Measurements from ENCODE around the gene VENTX. TPM values are rescaled to one million over a fixed set of nuclear protein-coding genes. Genes with fewer than 3 reads are reported as not detected.
A peak's percentile ranks its signal among the peaks of the same experiment; 100 is the strongest.

The VENTX gene
- total RNA-seq (not detected), polyA plus RNA-seq (not detected)

- Mint-ChIP-seq H3K9me3 (no peaks in the 10 kb centered on the region), H3K36me3 (no peaks in the 10 kb centered on the region), H3K4me1 (peaks cover 14 to 35% (median 23%) of the 10 kb centered on the region in 3 donors), H3K4me3 (peak within 1 kb of the TSS in 6 of 7 donors; percentile 12 to 73 (median 32)), H3K27ac (no peak within 1 kb of the TSS), H3K27me3 (peaks cover 27 to 59% of the 10 kb centered on the region in 2 donors)
- POLR2A ChIA-PET, result no interaction called here
- H3K4me1 ChIP-seq (ENCODE audit: insufficient read depth, low read length), result peaks cover 15% of the 10 kb centered on the region
- no peak for DNase-seq
- no peak within 1 kb of the TSS for H3K4me3 ChIP-seq (ENCODE audit: low read length)
- no peak within 1 kb of the TSS for H3K27ac ChIP-seq (ENCODE audit: low read depth, low read length)
- no peaks in the 10 kb centered on the region for H3K36me3 ChIP-seq (ENCODE audit: insufficient read depth, low read length)
- CTCF ChIA-PET, result no interaction called here
- peaks cover 13% of the 10 kb centered on the region for H3K27me3 ChIP-seq (ENCODE audit: insufficient read depth, low read length, poor library complexity, severe bottlenecking)
- H3K9me3 ChIP-seq (ENCODE audit: low read length), result no peaks in the 10 kb centered on the region
Observed at GRCh38 chr10:133237588-133238465, at the start of gene VENTX. VENTX (plus strand) TSS chr10:133237855; CDS start chr10:133237915, 60 bp downstream.

GRCh38 chr10:133187906-133188681 lies 49.6 kb upstream of the VENTX start:
- no peaks in the 10 kb centered on the region for H3K36me3 ChIP-seq (ENCODE audit: insufficient read depth, low read length)
- H3K9me3 Mint-ChIP-seq, result peaks cover 0 to 4% (median 0%) of the 10 kb centered on the region in 5 donors
- no peaks in the 10 kb centered on the region for H3K4me1 ChIP-seq (ENCODE audit: insufficient read depth, low read length)
- no peaks in the 10 kb centered on the region for H3K36me3 Mint-ChIP-seq
- H3K27ac Mint-ChIP-seq, result no peak overlapping the region
- H3K4me3 ChIP-seq (ENCODE audit: low read length), result no peak overlapping the region
- H3K4me1 Mint-ChIP-seq, result no peaks in the 10 kb centered on the region
- DNase-seq, result no peak
- no peaks in the 10 kb centered on the region for H3K9me3 ChIP-seq (ENCODE audit: low read length)
- POLR2A ChIA-PET, result no interaction called here
- H3K27ac ChIP-seq (ENCODE audit: low read depth, low read length), result no peak overlapping the region
- no peak overlapping the region for H3K4me3 Mint-ChIP-seq
- H3K27me3 ChIP-seq (ENCODE audit: insufficient read depth, low read length, poor library complexity, severe bottlenecking), result no peaks in the 10 kb centered on the region
- CTCF ChIA-PET, result no interaction called here
- H3K27me3 Mint-ChIP-seq, result no peaks in the 10 kb centered on the region

- peaks cover 0 to 6% (median 2%) of the 10 kb centered on the region in 5 donors for H3K9me3 Mint-ChIP-seq
- CTCF ChIA-PET, result no interaction called here
- peak overlapping the region in 1 of 8 donors; percentile 54 for H3K27ac Mint-ChIP-seq
- DNase-seq, result no peak
- Histone ChIP-seq H3K27me3 (ENCODE audit: insufficient read depth, low read length, poor library complexity, severe bottlenecking) (no peaks in the 10 kb centered on the region), H3K4me3 (ENCODE audit: low read length) (no peak overlapping the region), H3K27ac (ENCODE audit: low read depth, low read length) (no peak overlapping the region), H3K9me3 (ENCODE audit: low read length) (no peaks in the 10 kb centered on the region), H3K4me1 (ENCODE audit: insufficient read depth, low read length) (no peaks in the 10 kb centered on the region), H3K36me3 (ENCODE audit: insufficient read depth, low read length) (no peaks in the 10 kb centered on the region)
- POLR2A ChIA-PET, result no interaction called here
- H3K4me1 Mint-ChIP-seq, result no peaks in the 10 kb centered on the region
- no peaks in the 10 kb centered on the region for H3K27me3 Mint-ChIP-seq
- no peaks in the 10 kb centered on the region for H3K36me3 Mint-ChIP-seq
- no peak overlapping the region for H3K4me3 Mint-ChIP-seq
Observed at GRCh38 chr10:133189256-133189655, 48.4 kb upstream of the VENTX start.

GRCh38 chr10:133189726-133190125 lies 47.9 kb upstream of the VENTX start:
- Histone ChIP-seq H3K4me1 (ENCODE audit: insufficient read depth, low read length) (no peaks in the 10 kb centered on the region), H3K27ac (ENCODE audit: low read depth, low read length) (no peak overlapping the region), H3K36me3 (ENCODE audit: insufficient read depth, low read length) (no peaks in the 10 kb centered on the region), H3K4me3 (ENCODE audit: low read length) (no peak overlapping the region), H3K27me3 (ENCODE audit: insufficient read depth, low read length, poor library complexity, severe bottlenecking) (no peaks in the 10 kb centered on the region), H3K9me3 (ENCODE audit: low read length) (no peaks in the 10 kb centered on the region)
- no peak for DNase-seq
- ChIA-PET CTCF (no interaction called here), POLR2A (no interaction called here)
- no peak overlapping the region for H3K4me3 Mint-ChIP-seq
- H3K9me3 Mint-ChIP-seq, result peaks cover 0 to 9% (median 2%) of the 10 kb centered on the region in 5 donors
- no peaks in the 10 kb centered on the region for H3K27me3 Mint-ChIP-seq
- no peaks in the 10 kb centered on the region for H3K36me3 Mint-ChIP-seq
- no peak overlapping the region for H3K27ac Mint-ChIP-seq
- H3K4me1 Mint-ChIP-seq, result no peaks in the 10 kb centered on the region

- H3K36me3 Mint-ChIP-seq, result no peaks in the 10 kb centered on the region
- H3K4me1 ChIP-seq (ENCODE audit: insufficient read depth, low read length), result no peaks in the 10 kb centered on the region
- H3K27ac Mint-ChIP-seq, result no peak overlapping the region
- H3K27me3 ChIP-seq (ENCODE audit: insufficient read depth, low read length, poor library complexity, severe bottlenecking), result no peaks in the 10 kb centered on the region
- POLR2A ChIA-PET, result no interaction called here
- H3K27me3 Mint-ChIP-seq, result no peaks in the 10 kb centered on the region
- H3K36me3 ChIP-seq (ENCODE audit: insufficient read depth, low read length), result no peaks in the 10 kb centered on the region
- no peaks in the 10 kb centered on the region for H3K4me1 Mint-ChIP-seq
- DNase-seq, result no peak
- peaks cover 0 to 10% (median 2%) of the 10 kb centered on the region in 5 donors for H3K9me3 Mint-ChIP-seq
- no peaks in the 10 kb centered on the region for H3K9me3 ChIP-seq (ENCODE audit: low read length)
- CTCF ChIA-PET, result no interaction called here
- H3K4me3 ChIP-seq (ENCODE audit: low read length), result no peak overlapping the region
- no peak overlapping the region for H3K4me3 Mint-ChIP-seq
- no peak overlapping the region for H3K27ac ChIP-seq (ENCODE audit: low read depth, low read length)
Observed at GRCh38 chr10:133190225-133190624, 47.4 kb upstream of the VENTX start.

DNA sequence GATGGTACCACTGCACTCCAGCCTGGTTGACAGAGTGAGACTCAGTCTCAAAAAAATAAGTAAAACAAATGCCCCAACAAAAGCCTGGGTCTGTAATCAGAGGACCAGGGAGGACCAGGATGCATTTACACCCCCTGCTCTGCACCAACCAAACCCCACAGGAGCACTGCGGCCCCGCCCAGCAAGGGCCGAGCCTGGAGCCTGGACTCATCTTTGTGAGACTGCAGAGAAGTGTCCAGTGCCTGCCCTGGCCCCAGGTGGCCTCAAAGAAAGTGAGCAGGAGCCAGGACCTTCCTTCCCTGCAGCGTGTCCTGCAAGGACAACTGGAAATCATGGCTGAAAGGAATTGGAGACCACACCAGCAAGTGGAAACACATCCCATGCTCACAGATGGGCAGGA lies 46.0 kb upstream of the VENTX start:
- H3K4me3 Mint-ChIP-seq, result no peak overlapping the region
- Histone ChIP-seq H3K27ac (ENCODE audit: low read depth, low read length) (no peak overlapping the region), H3K9me3 (ENCODE audit: low read length) (no peaks in the 10 kb centered on the region), H3K36me3 (ENCODE audit: insufficient read depth, low read length) (no peaks in the 10 kb centered on the region), H3K4me1 (ENCODE audit: insufficient read depth, low read length) (no peaks in the 10 kb centered on the region), H3K4me3 (ENCODE audit: low read length) (no peak overlapping the region), H3K27me3 (ENCODE audit: insufficient read depth, low read length, poor library complexity, severe bottlenecking) (no peaks in the 10 kb centered on the region)
- H3K27ac Mint-ChIP-seq, result no peak overlapping the region
- H3K36me3 Mint-ChIP-seq, result no peaks in the 10 kb centered on the region
- DNase-seq, result no peak
- H3K27me3 Mint-ChIP-seq, result no peaks in the 10 kb centered on the region
- ChIA-PET CTCF (no interaction called here), POLR2A (no interaction called here)
- H3K9me3 Mint-ChIP-seq, result peaks cover 0 to 10% (median 2%) of the 10 kb centered on the region in 5 donors
- no peaks in the 10 kb centered on the region for H3K4me1 Mint-ChIP-seq

- Mint-ChIP-seq H3K27ac (no peak overlapping the region), H3K36me3 (no peaks in the 10 kb centered on the region), H3K4me3 (no peak overlapping the region), H3K27me3 (no peaks in the 10 kb centered on the region), H3K4me1 (no peaks in the 10 kb centered on the region), H3K9me3 (peaks cover 0 to 10% (median 2%) of the 10 kb centered on the region in 5 donors)
- no peaks in the 10 kb centered on the region for H3K4me1 ChIP-seq (ENCODE audit: insufficient read depth, low read length)
- ChIA-PET POLR2A (no interaction called here), CTCF (no interaction called here)
- DNase-seq, result no peak
- no peaks in the 10 kb centered on the region for H3K9me3 ChIP-seq (ENCODE audit: low read length)
- no peak overlapping the region for H3K27ac ChIP-seq (ENCODE audit: low read depth, low read length)
- H3K27me3 ChIP-seq (ENCODE audit: insufficient read depth, low read length, poor library complexity, severe bottlenecking), result no peaks in the 10 kb centered on the region
- H3K4me3 ChIP-seq (ENCODE audit: low read length), result no peak overlapping the region
- H3K36me3 ChIP-seq (ENCODE audit: insufficient read depth, low read length), result no peaks in the 10 kb centered on the region
Observed at GRCh38 chr10:133194151-133194550, 43.5 kb upstream of the VENTX start.

- Mint-ChIP-seq H3K36me3 (no peaks in the 10 kb centered on the region), H3K4me1 (no peaks in the 10 kb centered on the region), H3K27me3 (no peaks in the 10 kb centered on the region), H3K27ac (no peak overlapping the region), H3K4me3 (no peak overlapping the region), H3K9me3 (peaks cover 0 to 10% (median 2%) of the 10 kb centered on the region in 5 donors)
- Histone ChIP-seq H3K27ac (ENCODE audit: low read depth, low read length) (no peak overlapping the region), H3K4me1 (ENCODE audit: insufficient read depth, low read length) (no peaks in the 10 kb centered on the region), H3K9me3 (ENCODE audit: low read length) (no peaks in the 10 kb centered on the region), H3K36me3 (ENCODE audit: insufficient read depth, low read length) (no peaks in the 10 kb centered on the region), H3K27me3 (ENCODE audit: insufficient read depth, low read length, poor library complexity, severe bottlenecking) (no peaks in the 10 kb centered on the region), H3K4me3 (ENCODE audit: low read length) (no peak overlapping the region)
- ChIA-PET CTCF (no interaction called here), POLR2A (no interaction called here)
- DNase-seq, result peak in 1 of 5 donors; percentile 16
Observed at GRCh38 chr10:133195096-133195495, 42.6 kb upstream of the VENTX start.

Data from CD8-positive, alpha-beta memory T cell (primary cell).